Vagina (tissue), 2 donors: ENCODE results near the gene NOL4L.

Source experiments
- POLR2A ChIP-seq, 2 donors: fragments of 450-650 bp; IDR thresholded peaks; one replicate each; pipeline ENCODE4 v1.6.1; 2017; ENCODE audit warnings: antibody characterized with exemption in 2 of 2, mild to moderate bottlenecking in 2 of 2, moderate library complexity in 2 of 2
- TF ChIP-seq, protein P1 (sequence below), 3 experiments: fragments of 450-650 bp in 2 of 3; fragments of 200-600 bp in 1 of 3; sonication (generic) in 1 of 3; IDR thresholded peaks; one replicate each; pipeline ENCODE4 v1.5.1; 2017 to 2019; ENCODE audit warnings: antibody characterized with exemption in 3 of 3, mild to moderate bottlenecking in 2 of 3, moderate library complexity in 2 of 3

DNA sequence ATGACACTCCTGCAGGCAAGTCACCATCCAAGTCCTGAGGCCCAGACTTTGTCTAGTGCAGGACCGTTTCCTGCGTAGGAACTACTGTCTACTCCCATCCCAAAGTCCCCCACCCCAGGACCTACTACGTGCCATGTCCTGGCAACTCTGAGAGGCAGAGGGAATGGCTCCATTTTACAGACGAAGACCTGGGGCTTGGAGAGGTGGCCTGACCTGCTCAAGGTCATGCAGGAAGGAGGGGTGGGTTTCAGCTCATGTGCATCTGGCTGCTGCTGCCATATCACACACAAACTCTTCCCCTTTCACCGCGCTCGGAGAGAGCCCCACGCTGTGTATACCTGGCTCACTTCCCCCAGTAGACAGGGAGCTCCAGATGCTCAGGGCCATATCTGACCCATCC is 1.2 kb upstream of the NOL4L start:
- TF ChIP-seq, protein P1, sequence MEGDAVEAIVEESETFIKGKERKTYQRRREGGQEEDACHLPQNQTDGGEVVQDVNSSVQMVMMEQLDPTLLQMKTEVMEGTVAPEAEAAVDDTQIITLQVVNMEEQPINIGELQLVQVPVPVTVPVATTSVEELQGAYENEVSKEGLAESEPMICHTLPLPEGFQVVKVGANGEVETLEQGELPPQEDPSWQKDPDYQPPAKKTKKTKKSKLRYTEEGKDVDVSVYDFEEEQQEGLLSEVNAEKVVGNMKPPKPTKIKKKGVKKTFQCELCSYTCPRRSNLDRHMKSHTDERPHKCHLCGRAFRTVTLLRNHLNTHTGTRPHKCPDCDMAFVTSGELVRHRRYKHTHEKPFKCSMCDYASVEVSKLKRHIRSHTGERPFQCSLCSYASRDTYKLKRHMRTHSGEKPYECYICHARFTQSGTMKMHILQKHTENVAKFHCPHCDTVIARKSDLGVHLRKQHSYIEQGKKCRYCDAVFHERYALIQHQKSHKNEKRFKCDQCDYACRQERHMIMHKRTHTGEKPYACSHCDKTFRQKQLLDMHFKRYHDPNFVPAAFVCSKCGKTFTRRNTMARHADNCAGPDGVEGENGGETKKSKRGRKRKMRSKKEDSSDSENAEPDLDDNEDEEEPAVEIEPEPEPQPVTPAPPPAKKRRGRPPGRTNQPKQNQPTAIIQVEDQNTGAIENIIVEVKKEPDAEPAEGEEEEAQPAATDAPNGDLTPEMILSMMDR (IDR thresholded peaks at IDR 0.05) = no peak
- no peak for TF ChIP-seq POLR2A (IDR thresholded peaks at IDR 0.05)
